ENCODE data around the gene SOD1.

SOD1 gene

GRCh38 chr21:31713973-31714740, 54.7 kb downstream of the SOD1 start:
- TF ChIP-seq CTCF (IDR thresholded peaks at IDR 0.05; ENCODE audit: low read depth, low read length), result no peak
- DNase-seq (ENCODE audit: low read depth, low spot score), result no peak

GRCh38 chr21:31714741-31715365, 55.4 kb downstream of the SOD1 start:
- DNase-seq (ENCODE audit: low read depth, low spot score), result no peak
- H3K4me3 ChIP-seq (ENCODE audit: low read depth, low read length), result no peak overlapping the region
- in situ Hi-C loops (cut with HindIII; ENCODE audit: low sequenced_read_pairs), result no loop called here
- no peak for TF ChIP-seq CTCF (IDR thresholded peaks at IDR 0.05; ENCODE audit: low read depth, low read length)

More at GRCh38 chr21:31713973-31714740, 54.7 kb downstream of the SOD1 start:
- in situ Hi-C loops (cut with HindIII; ENCODE audit: low sequenced_read_pairs), result no loop called here
- no peak overlapping the region for H3K4me3 ChIP-seq (ENCODE audit: low read depth, low read length)

GRCh38 chr21:31716106-31716505, 56.6 kb downstream of the SOD1 start:
- no peak overlapping the region for H3K4me3 ChIP-seq (ENCODE audit: low read depth, low read length)
- in situ Hi-C loops (cut with HindIII; ENCODE audit: low sequenced_read_pairs), result no loop called here

More at GRCh38 chr21:31716106-31716505, 56.6 kb downstream of the SOD1 start:
- TF ChIP-seq CTCF (IDR thresholded peaks at IDR 0.05; ENCODE audit: low read depth, low read length), result no peak
- no peak for DNase-seq (ENCODE audit: low read depth, low spot score)
